Smooth muscle cell (in vitro differentiated cells): ENCODE measurements around the gene LRP1B. TPM values are rescaled to one million over a fixed set of nuclear protein-coding genes. Genes with fewer than 3 reads are reported as not detected.

Experiments used
- DNase-seq: peaks from one replicate; lab custom pipeline; 2025; ENCODE audit not compliant: unreplicated experiment; lab: John Stamatoyannopoulos, UW
- H2AFZ ChIP-seq: fragments of 200-600 bp; sonication (generic); 2 replicates; pipeline ENCODE4 v1.6.0; 2016; ENCODE audit warnings: antibody characterized with exemption, low read depth, mild to moderate bottlenecking
- H3F3A ChIP-seq: fragments of 200-600 bp; sonication (generic); 2 replicates; pipeline ENCODE4 v1.6.0; 2017; ENCODE audit warnings: antibody characterized with exemption, low read depth
- H3K27ac ChIP-seq: fragments of 200-600 bp; sonication (generic); 2 replicates; pipeline ENCODE4 v1.5.1; 2016; ENCODE audit warnings: low read depth, mild to moderate bottlenecking
- H3K27me3 ChIP-seq: fragments of 200-600 bp; sonication (generic); 2 replicates; pipeline ENCODE4 v1.6.1; 2016; ENCODE audit warnings: low read depth, mild to moderate bottlenecking
- H3K36me3 ChIP-seq: fragments of 200-600 bp; sonication (generic); 2 replicates; pipeline ENCODE4 v1.5.1; 2016; ENCODE audit warnings: low read depth
- H3K4me1 ChIP-seq: fragments of 200-600 bp; sonication (generic); 2 replicates; pipeline ENCODE4 v1.5.1; 2016; ENCODE audit warnings: low read depth
- H3K4me2 ChIP-seq: fragments of 200-600 bp; sonication (generic); 2 replicates; pipeline ENCODE4 v1.6.0; 2016; ENCODE audit warnings: mild to moderate bottlenecking
- H3K4me3 ChIP-seq: fragments of 200-600 bp; sonication (generic); 2 replicates; pipeline ENCODE4 v1.5.1; 2016; ENCODE audit warnings: mild to moderate bottlenecking
- H3K79me2 ChIP-seq: fragments of 200-600 bp; sonication (generic); 2 replicates; pipeline ENCODE4 v1.6.0; 2016; ENCODE audit warnings: low read depth, mild to moderate bottlenecking
- H3K9ac ChIP-seq: fragments of 200-600 bp; sonication (generic); 2 replicates; pipeline ENCODE4 v1.6.0; 2016; ENCODE audit warnings: low read depth
- H3K9me3 ChIP-seq: fragments of 200-600 bp; sonication (generic); replicated peaks from 2 replicates; pipeline ENCODE4 v1.5.1; 2016; ENCODE audit warnings: low read depth
- H4K20me1 ChIP-seq: fragments of 200-600 bp; sonication (generic); 2 replicates; pipeline ENCODE4 v1.6.0; 2016; ENCODE audit warnings: low read depth
- WGBS: methylation state at CpG from one replicate; pipeline ENCODE4 v1.1.7; 2016; ENCODE audit warnings: low lambda C conversion rate; 5-methylcytosine and 5-hydroxymethylcytosine counted together
- polyA plus RNA-seq: library from polyadenylated mRNA; unstranded; fragments of >200 nt; fragmentation: Nextera tagmentation; extraction: Ambion mirVana; gene quantifications from 2 replicates; pipeline ENCODE4 v1.2.1, GENCODE V29; 2016
- total RNA-seq: library from RNA; depleted of rRNA; stranded (reverse); fragments of >200 nt; gene quantifications from 2 replicates; pipeline ENCODE4 v1.2.3, GENCODE V29; 2014
- TF ChIP-seq, protein P1 (sequence below): fragments of 200-600 bp; sonication (generic); IDR thresholded peaks from 2 replicates; pipeline ENCODE4 v1.5.1; 2017; ENCODE audit warnings: borderline replicate concordance, mild to moderate bottlenecking, antibody characterized with exemption; ENCODE audit not compliant: insufficient read depth, poor library complexity, severe bottlenecking

Gene LRP1B
- total and polyA plus RNA-seq, 2 experiments from 2014 or later: 0.08 to 2.9 TPM

DNA sequence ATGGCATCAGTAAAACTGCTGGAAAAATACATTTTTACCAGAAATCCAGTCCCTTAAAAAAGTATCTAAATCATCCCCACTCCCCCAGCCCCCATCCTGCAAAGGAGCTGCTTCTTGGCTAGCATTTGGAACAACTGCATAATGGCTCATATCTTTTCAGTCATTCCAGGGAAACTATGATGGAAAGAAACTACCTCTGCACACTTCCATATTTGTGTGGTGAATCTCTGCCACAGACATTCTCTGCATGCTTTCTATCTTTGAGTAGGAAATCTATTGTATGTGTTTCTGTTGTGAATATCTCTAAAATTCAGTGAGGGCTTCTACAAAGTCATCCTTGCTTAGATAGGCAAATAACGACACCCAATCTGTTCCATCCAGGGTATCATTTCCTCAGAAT, 632.3 kb downstream of the LRP1B start:
- Histone ChIP-seq H2AFZ (no peak overlapping the region), H3F3A (no peaks in the 10 kb centered on the region), H3K27me3 (no peaks in the 10 kb centered on the region), H3K9ac (no peak overlapping the region), H3K36me3 (no peaks in the 10 kb centered on the region), H4K20me1 (no peaks in the 10 kb centered on the region), H3K79me2 (no peaks in the 10 kb centered on the region), H3K9me3 (no peaks in the 10 kb centered on the region), H3K4me2 (no peak overlapping the region), H3K4me1 (no peaks in the 10 kb centered on the region), H3K4me3 (no peak overlapping the region), H3K27ac (no peak overlapping the region)
- DNase-seq: no peak
- WGBS: 77% methylated on average over 1 of the region's 1 CpG
- TF ChIP-seq, protein P1, sequence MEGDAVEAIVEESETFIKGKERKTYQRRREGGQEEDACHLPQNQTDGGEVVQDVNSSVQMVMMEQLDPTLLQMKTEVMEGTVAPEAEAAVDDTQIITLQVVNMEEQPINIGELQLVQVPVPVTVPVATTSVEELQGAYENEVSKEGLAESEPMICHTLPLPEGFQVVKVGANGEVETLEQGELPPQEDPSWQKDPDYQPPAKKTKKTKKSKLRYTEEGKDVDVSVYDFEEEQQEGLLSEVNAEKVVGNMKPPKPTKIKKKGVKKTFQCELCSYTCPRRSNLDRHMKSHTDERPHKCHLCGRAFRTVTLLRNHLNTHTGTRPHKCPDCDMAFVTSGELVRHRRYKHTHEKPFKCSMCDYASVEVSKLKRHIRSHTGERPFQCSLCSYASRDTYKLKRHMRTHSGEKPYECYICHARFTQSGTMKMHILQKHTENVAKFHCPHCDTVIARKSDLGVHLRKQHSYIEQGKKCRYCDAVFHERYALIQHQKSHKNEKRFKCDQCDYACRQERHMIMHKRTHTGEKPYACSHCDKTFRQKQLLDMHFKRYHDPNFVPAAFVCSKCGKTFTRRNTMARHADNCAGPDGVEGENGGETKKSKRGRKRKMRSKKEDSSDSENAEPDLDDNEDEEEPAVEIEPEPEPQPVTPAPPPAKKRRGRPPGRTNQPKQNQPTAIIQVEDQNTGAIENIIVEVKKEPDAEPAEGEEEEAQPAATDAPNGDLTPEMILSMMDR: no peak

DNA sequence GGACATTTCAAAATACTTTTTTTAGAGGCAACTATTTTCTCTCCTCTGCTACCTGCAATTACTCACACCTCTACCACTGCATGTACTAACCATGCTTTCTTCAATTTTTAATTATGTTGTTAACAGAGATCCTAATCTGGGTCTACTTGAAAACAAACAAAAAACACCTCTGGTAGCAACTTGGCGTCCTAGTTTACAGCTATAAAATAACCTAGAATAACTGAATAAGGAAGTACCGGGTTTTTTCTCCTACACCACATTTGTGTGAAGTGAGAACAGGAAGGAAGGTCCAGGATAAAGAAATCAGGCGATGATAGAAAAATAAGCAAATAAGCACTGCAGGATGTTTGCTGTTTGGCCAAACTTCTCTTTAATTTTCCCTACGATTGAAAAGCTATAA, 633.5 kb downstream of the LRP1B start:
- Histone ChIP-seq H3K27me3 (no peaks in the 10 kb centered on the region), H3K4me3 (no peak overlapping the region), H3K27ac (no peak overlapping the region), H3F3A (no peaks in the 10 kb centered on the region), H3K4me1 (no peaks in the 10 kb centered on the region), H3K36me3 (no peaks in the 10 kb centered on the region), H4K20me1 (no peaks in the 10 kb centered on the region), H3K9me3 (no peaks in the 10 kb centered on the region), H3K79me2 (no peaks in the 10 kb centered on the region), H2AFZ (peak overlapping the region; percentile 41), H3K4me2 (no peak overlapping the region), H3K9ac (no peak overlapping the region)
- TF ChIP-seq, protein P1: no peak
- no peak for DNase-seq
- 81% methylated on average over 4 of the region's 4 CpGs for WGBS

DNA sequence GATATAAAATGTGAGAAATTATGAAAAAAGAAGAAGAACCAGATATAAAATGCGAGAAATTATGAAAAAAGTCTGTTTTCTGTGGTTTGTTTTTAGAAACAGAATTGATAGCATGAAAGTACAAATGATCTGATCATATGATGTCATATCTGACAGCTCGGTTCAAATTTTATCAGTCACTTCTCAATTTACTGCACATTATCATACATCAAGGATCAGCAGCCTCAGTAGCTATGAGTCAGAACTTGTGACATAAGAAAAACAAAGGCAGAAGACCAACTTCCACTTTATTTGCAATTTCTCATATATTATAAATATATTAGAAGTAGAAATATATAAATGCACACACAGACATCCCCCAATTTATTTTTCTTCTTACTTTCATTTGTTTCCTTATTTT, 634.0 kb downstream of the LRP1B start:
- Histone ChIP-seq H3K9ac (no peak overlapping the region), H3K27me3 (no peaks in the 10 kb centered on the region), H3K36me3 (no peaks in the 10 kb centered on the region), H3K4me2 (no peak overlapping the region), H3K79me2 (no peaks in the 10 kb centered on the region), H3F3A (no peaks in the 10 kb centered on the region), H3K4me3 (no peak overlapping the region), H2AFZ (no peak overlapping the region), H3K27ac (no peak overlapping the region), H4K20me1 (no peaks in the 10 kb centered on the region), H3K4me1 (no peaks in the 10 kb centered on the region), H3K9me3 (no peaks in the 10 kb centered on the region)
- whole genome bisulfite sequencing: 57% methylated on average over 2 of the region's 2 CpGs
- TF ChIP-seq, protein P1: no peak
- no peak for DNase-seq

DNA sequence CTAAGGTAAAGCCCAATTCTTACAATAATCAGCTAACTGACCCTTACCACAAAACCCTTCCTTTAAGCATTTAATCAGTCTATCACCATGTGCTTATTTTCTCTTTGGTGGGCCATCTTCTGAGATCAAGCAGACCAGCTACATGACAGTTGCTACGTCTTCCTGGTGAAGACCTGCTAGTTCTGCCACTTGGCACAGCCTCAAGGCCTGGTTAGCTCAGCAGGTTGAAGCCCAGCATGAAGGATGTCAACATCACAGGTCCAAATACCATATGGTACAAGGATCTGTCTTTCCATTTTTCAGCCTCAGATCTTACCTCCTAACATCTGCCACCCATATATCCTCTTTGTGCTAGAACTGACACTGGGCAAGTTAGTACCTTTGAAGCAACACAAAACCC, 636.9 kb downstream of the LRP1B start:
- H3F3A ChIP-seq: no peaks in the 10 kb centered on the region
- no peak overlapping the region for H3K27ac ChIP-seq
- no peak overlapping the region for H3K9ac ChIP-seq
- H3K36me3 ChIP-seq: no peaks in the 10 kb centered on the region
- H2AFZ ChIP-seq: no peak overlapping the region
- no peak for DNase-seq
- H3K4me3 ChIP-seq: no peak overlapping the region
- no peak overlapping the region for H3K4me2 ChIP-seq
- H3K9me3 ChIP-seq: no peaks in the 10 kb centered on the region
- no peaks in the 10 kb centered on the region for H4K20me1 ChIP-seq
- TF ChIP-seq, protein P1: no peak
- WGBS: 100% methylated on average over 1 of the region's 1 CpG
- no peaks in the 10 kb centered on the region for H3K79me2 ChIP-seq
- no peaks in the 10 kb centered on the region for H3K4me1 ChIP-seq
- H3K27me3 ChIP-seq: no peaks in the 10 kb centered on the region
